Mucosa of stomach (tissue), 1 donor: ENCODE measurements around the gene STARD13.

Source experiments
- H3K27me3 ChIP-seq: one replicate; pipeline ENCODE4 v1.7.0; 2013; ENCODE audit warnings: mild to moderate bottlenecking, low read length; ENCODE audit not compliant: control insufficient read depth, insufficient read depth
- H3K36me3 ChIP-seq: one replicate; pipeline ENCODE4 v1.7.0; 2013; ENCODE audit warnings: low read length; ENCODE audit not compliant: control insufficient read depth, insufficient read depth
- H3K4me1 ChIP-seq: one replicate; pipeline ENCODE4 v1.7.0; 2013; ENCODE audit warnings: mild to moderate bottlenecking, low read length; ENCODE audit not compliant: control insufficient read depth, insufficient read depth
- H3K4me3 ChIP-seq: one replicate; pipeline ENCODE4 v1.7.0; 2013; ENCODE audit warnings: low read length
- H3K9ac ChIP-seq: one replicate; pipeline ENCODE4 v1.7.0; 2013; ENCODE audit warnings: mild to moderate bottlenecking, low read length, moderate library complexity
- H3K9me3 ChIP-seq: one replicate; pipeline ENCODE4 v1.7.0; 2013; ENCODE audit warnings: mild to moderate bottlenecking, low read length, moderate library complexity; ENCODE audit not compliant: control insufficient read depth
- donor health status: Pancreatic carcinoma.

The STARD13 gene

DNA sequence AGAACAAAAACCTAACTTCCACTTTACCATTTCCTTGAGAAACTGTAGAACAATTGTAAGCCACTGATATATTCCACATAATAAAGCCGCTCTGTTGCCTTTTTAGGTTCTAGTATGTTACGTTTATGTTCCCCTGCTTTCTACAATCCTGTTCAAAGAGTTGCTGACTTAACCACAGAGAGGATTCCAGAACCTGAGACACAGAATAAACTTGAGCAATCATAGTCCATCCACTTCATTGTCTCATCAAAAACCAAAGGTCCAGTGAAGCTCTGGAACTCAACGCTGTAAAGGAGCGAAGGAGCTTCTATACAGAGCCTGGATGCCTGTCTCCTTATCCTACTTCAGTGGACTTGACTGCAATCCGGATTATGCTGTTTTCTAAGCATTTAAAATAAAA lies 4.6 kb downstream of the STARD13 start:
- no peaks in the 10 kb centered on the region for H3K9me3 ChIP-seq
- H3K4me3 ChIP-seq: no peak overlapping the region
- H3K4me1 ChIP-seq: peaks cover 13% of the 10 kb centered on the region
- H3K9ac ChIP-seq: no peak overlapping the region
- H3K27me3 ChIP-seq: no peaks in the 10 kb centered on the region
- no peaks in the 10 kb centered on the region for H3K36me3 ChIP-seq

- Histone ChIP-seq H3K9me3 (no peaks in the 10 kb centered on the region), H3K4me3 (no peak overlapping the region), H3K27me3 (no peaks in the 10 kb centered on the region), H3K9ac (no peak overlapping the region), H3K4me1 (peaks cover 13% of the 10 kb centered on the region), H3K36me3 (no peaks in the 10 kb centered on the region)
Measured at GRCh38 chr13:33280279-33280905, 5.2 kb downstream of the STARD13 start.

GRCh38 chr13:33279414-33280278 lies 5.9 kb downstream of the STARD13 start:
- Histone ChIP-seq H3K27me3 (no peaks in the 10 kb centered on the region), H3K4me3 (no peak overlapping the region), H3K36me3 (no peaks in the 10 kb centered on the region), H3K9ac (no peak overlapping the region), H3K9me3 (no peaks in the 10 kb centered on the region), H3K4me1 (peaks cover 13% of the 10 kb centered on the region)

DNA sequence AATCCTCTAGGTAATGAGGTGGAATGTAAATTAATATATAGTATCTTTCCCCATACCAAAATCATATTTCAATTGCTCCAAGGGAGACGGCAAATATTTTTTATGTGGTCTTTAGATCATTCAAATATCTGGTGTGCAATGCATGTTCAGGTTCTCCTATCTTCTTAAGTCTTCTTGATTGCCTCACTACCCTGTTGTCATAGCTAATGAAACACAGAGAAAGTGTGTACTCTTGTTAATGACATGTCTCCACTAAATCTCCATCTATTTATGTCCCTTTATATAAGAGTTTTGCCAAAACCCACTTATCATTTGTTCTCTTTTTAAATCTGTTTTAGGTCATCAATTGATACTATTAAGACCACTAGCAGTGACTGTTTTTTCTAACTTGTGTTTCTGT lies 6.6 kb downstream of the STARD13 start:
- Histone ChIP-seq H3K4me3 (no peak overlapping the region), H3K9me3 (no peaks in the 10 kb centered on the region), H3K36me3 (no peaks in the 10 kb centered on the region), H3K4me1 (peaks cover 13% of the 10 kb centered on the region), H3K9ac (no peak overlapping the region), H3K27me3 (no peaks in the 10 kb centered on the region)

DNA sequence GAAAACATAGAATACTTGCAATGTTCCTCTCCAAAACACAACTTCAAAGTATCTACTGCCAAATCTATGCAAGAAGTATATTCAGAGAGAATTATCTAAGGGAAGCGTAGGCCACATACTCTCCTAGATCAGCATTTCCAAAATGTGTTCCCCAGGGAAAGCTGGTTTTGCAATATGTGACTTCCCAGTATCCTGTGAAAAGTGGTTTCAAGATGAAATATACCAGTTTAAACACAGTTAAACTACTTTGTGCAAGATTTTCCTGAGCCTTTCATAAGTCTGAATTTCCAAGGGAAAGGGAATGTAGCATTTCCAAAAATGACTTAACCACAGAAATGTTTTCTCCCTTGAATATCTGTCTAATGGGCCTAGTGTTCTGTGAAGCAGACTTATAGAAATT lies 7.6 kb downstream of the STARD13 start:
- no peaks in the 10 kb centered on the region for H3K27me3 ChIP-seq
- H3K4me3 ChIP-seq: no peak overlapping the region
- H3K9ac ChIP-seq: no peak overlapping the region
- H3K9me3 ChIP-seq: no peaks in the 10 kb centered on the region
- no peaks in the 10 kb centered on the region for H3K36me3 ChIP-seq
- peaks cover 13% of the 10 kb centered on the region for H3K4me1 ChIP-seq

DNA sequence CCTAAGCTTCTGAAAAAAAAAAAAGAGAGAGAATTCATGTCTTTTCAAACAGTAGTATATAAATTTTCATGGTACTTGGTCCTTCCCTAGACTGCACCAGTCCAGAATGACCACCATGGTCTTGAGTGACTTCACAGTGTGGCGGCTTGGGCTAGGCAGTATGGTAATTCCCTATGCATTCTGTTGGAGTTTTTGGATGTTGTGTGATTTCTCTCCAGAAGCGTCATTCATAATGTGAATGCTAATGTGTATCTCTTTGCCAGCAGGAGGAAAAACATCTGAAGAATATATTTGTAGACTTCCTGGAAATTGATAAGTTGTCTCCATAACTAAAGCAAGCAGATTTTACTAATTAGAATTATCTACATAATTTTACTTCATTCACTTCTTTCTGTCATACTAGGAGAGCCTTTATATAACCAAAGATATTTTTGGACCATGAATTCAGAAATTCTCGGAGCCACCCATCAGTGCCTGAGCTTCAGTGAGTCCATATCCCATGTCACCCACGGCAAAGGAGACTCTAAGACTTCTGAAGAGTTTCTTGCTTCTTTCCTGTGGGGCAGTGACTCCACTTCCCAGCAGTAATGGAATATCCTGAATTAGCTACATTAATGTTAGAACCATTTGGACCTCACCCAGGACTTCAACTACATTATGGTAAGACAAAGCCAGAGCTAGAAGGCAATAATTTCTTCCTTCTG lies 8.4 kb downstream of the STARD13 start:
- Histone ChIP-seq H3K9ac (no peak overlapping the region), H3K4me1 (peaks cover 19% of the 10 kb centered on the region), H3K9me3 (no peaks in the 10 kb centered on the region), H3K4me3 (no peak overlapping the region), H3K27me3 (no peaks in the 10 kb centered on the region), H3K36me3 (no peaks in the 10 kb centered on the region)

GRCh38 chr13:33276570-33276969 lies 9.0 kb downstream of the STARD13 start:
- H3K4me1 ChIP-seq: peaks cover 24% of the 10 kb centered on the region
- H3K36me3 ChIP-seq: no peaks in the 10 kb centered on the region
- no peak overlapping the region for H3K4me3 ChIP-seq
- no peak overlapping the region for H3K9ac ChIP-seq
- no peaks in the 10 kb centered on the region for H3K27me3 ChIP-seq
- H3K9me3 ChIP-seq: no peaks in the 10 kb centered on the region

GRCh38 chr13:33275916-33276315 lies 9.6 kb downstream of the STARD13 start:
- H3K27me3 ChIP-seq: no peaks in the 10 kb centered on the region
- no peaks in the 10 kb centered on the region for H3K36me3 ChIP-seq
- H3K9ac ChIP-seq: no peak overlapping the region
- H3K9me3 ChIP-seq: no peaks in the 10 kb centered on the region
- peaks cover 30% of the 10 kb centered on the region for H3K4me1 ChIP-seq
- no peak overlapping the region for H3K4me3 ChIP-seq

DNA sequence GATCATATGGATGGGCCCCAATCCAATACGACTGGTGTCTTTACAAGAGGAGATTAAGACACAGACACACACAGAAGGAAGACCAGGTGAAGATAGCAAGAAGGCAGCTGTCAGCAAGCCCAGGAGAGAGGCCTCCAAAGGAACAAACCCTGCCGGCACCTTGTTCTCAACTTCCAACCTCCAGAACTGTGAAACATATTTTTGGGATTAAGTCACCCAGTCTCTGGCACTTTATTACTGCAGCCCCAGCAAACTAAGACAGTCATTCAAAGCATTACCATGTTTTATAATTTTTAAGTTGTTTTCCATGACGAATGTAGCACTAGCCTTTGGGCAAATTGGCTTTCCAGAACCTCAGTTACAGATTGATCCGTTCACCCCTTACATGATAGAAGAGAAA lies 11.3 kb downstream of the STARD13 start:
- H3K36me3 ChIP-seq: no peaks in the 10 kb centered on the region
- H3K4me1 ChIP-seq: peaks cover 33% of the 10 kb centered on the region
- no peak overlapping the region for H3K4me3 ChIP-seq
- H3K9me3 ChIP-seq: no peaks in the 10 kb centered on the region
- H3K9ac ChIP-seq: no peak overlapping the region
- no peaks in the 10 kb centered on the region for H3K27me3 ChIP-seq

DNA sequence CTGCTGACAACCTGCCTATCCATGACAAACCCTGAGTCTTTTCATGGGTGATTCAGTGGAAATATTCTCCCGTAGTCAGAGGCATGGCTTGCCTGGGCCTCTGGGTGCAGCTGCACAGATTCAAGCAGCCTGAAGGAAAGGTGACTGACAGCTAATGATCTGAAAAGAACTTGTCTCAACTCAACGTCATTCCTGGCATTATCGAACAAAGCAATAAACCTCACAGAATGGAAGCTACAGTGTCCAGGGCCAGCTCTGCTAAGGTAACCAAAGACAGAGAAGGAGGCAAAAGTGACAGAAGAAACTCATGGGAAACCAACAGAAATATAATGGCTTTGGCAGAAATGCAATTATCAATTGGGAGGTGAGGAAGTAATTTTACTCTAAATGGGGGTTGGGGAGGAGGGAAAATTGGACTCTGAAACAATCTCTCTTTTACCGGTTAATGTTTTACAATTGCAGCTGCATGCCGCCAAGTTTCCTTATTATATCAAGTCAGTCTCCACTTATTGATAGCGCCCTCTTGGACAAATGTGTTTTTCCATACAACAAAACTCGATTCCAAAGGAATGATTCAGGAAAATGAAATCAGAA lies 12.9 kb downstream of the STARD13 start:
- Histone ChIP-seq H3K9me3 (no peaks in the 10 kb centered on the region), H3K4me1 (peaks cover 49% of the 10 kb centered on the region), H3K36me3 (no peaks in the 10 kb centered on the region), H3K9ac (no peak overlapping the region), H3K27me3 (no peaks in the 10 kb centered on the region), H3K4me3 (no peak overlapping the region)

DNA sequence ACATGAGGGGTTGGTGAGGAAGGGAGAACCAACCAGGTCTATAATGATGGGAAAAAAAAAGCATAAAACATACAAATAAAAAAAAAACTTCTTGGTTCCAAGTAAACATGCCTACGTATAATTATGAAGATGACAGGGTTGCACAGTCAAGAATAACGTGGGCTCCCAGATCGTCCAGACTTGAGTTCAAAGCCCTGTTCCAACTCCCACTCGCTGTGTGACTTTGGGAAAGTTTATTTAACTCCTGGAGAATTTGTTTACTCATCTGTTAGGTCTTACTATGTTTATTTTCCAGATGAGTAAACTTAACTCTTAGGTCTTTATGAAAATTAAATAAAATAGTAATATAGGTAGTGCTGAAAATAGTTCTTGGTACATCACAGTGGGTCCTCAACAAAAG lies 13.8 kb downstream of the STARD13 start:
- no peak overlapping the region for H3K9ac ChIP-seq
- H3K4me3 ChIP-seq: no peak overlapping the region
- no peaks in the 10 kb centered on the region for H3K9me3 ChIP-seq
- H3K36me3 ChIP-seq: no peaks in the 10 kb centered on the region
- H3K27me3 ChIP-seq: no peaks in the 10 kb centered on the region
- peaks cover 55% of the 10 kb centered on the region for H3K4me1 ChIP-seq
